ENCODE data around the gene SYNGR2.

DNA sequence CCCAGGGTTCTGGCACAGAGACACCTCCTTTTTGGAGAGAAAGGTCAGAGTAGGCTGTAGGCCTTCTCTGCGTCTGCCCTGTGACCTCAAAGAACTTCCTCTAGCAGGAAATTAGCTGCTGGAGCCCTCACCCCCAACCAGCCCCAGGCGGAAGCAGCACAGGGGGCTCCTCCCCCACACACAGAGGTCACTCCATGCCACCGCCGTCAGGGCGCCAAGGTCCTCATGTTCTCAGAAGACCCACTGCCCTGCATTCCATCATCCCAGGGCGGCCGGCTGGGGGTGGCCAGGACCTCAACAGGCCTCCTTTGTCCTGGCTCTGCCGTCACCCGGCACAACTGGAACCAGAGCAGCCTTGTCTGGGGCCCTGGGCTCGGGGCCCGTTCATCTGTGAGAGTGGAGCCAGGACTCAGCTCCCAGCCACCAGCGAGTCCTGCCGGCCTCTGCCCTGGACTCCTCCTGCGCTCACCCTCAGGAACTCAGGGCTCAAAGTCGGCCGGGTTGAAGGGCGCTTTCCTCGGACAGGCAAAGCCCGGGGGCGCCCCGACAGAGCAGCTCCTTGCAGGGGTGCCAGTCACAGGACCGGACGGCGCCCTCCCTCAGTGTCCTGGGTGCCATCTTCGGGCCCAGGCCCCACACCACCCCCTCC, 41.0 kb upstream of the SYNGR2 start:
- TF ChIP-seq, protein P1, sequence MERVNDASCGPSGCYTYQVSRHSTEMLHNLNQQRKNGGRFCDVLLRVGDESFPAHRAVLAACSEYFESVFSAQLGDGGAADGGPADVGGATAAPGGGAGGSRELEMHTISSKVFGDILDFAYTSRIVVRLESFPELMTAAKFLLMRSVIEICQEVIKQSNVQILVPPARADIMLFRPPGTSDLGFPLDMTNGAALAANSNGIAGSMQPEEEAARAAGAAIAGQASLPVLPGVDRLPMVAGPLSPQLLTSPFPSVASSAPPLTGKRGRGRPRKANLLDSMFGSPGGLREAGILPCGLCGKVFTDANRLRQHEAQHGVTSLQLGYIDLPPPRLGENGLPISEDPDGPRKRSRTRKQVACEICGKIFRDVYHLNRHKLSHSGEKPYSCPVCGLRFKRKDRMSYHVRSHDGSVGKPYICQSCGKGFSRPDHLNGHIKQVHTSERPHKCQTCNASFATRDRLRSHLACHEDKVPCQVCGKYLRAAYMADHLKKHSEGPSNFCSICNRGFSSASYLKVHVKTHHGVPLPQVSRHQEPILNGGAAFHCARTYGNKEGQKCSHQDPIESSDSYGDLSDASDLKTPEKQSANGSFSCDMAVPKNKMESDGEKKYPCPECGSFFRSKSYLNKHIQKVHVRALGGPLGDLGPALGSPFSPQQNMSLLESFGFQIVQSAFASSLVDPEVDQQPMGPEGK (CRISPR knock-in tag; IDR thresholded peaks at IDR 0.05; ENCODE audit: borderline replicate concordance), result no peak
- TF ChIP-seq TCF4 (CRISPR knock-in tag; IDR thresholded peaks at IDR 0.05; ENCODE audit: borderline replicate concordance) (no peak), ZFP3 (CRISPR knock-in tag; IDR thresholded peaks at IDR 0.05) (no peak), PPARA (CRISPR knock-in tag; IDR thresholded peaks at IDR 0.05; ENCODE audit: borderline replicate concordance) (no peak), CSDC2 (CRISPR knock-in tag; IDR thresholded peaks at IDR 0.05) (no peak), GLIS3 (CRISPR knock-in tag; IDR thresholded peaks at IDR 0.05) (no peak)
- TF ChIP-seq, protein P2, sequence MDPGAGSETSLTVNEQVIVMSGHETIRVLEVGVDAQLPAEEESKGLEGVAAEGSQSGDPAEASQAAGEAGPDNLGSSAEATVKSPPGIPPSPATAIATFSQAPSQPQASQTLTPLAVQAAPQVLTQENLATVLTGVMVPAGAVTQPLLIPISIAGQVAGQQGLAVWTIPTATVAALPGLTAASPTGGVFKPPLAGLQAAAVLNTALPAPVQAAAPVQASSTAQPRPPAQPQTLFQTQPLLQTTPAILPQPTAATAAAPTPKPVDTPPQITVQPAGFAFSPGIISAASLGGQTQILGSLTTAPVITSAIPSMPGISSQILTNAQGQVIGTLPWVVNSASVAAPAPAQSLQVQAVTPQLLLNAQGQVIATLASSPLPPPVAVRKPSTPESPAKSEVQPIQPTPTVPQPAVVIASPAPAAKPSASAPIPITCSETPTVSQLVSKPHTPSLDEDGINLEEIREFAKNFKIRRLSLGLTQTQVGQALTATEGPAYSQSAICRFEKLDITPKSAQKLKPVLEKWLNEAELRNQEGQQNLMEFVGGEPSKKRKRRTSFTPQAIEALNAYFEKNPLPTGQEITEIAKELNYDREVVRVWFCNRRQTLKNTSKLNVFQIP (CRISPR knock-in tag; IDR thresholded peaks at IDR 0.05; ENCODE audit: borderline replicate concordance, low read depth), result no peak
- TF ChIP-seq, protein P3, sequence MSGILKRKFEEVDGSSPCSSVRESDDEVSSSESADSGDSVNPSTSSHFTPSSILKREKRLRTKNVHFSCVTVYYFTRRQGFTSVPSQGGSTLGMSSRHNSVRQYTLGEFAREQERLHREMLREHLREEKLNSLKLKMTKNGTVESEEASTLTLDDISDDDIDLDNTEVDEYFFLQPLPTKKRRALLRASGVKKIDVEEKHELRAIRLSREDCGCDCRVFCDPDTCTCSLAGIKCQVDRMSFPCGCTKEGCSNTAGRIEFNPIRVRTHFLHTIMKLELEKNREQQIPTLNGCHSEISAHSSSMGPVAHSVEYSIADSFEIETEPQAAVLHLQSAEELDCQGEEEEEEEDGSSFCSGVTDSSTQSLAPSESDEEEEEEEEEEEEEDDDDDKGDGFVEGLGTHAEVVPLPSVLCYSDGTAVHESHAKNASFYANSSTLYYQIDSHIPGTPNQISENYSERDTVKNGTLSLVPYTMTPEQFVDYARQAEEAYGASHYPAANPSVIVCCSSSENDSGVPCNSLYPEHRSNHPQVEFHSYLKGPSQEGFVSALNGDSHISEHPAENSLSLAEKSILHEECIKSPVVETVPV (CRISPR knock-in tag; IDR thresholded peaks at IDR 0.05), result no peak
